Stimulated activated CD4-positive, alpha-beta T cell treated with anti-CD3 and anti-CD28 coated beads, Interleukin-1b, Interleukin-23, amount 100 ng/mL, for 48 hours (primary cell): ENCODE measurements around the gene IVL.

Experiments
- DNase-seq: peaks from one replicate; pipeline ENCODE4 v3.0.0-alpha.2; 2020

Gene IVL

GRCh38 chr1:152907686-152908601, at the start of gene IVL:
TSS of gene IVL (plus strand) at chr1:152908546. CDS start at chr1:152909798, 1,252 bp downstream.
- no peak for DNase-seq

GRCh38 chr1:152859696-152860095, 48.6 kb upstream of the IVL start, which contains the start of gene LCE7A:
TSS of gene LCE7A (plus strand) at chr1:152859996. CDS start at chr1:152860698, 702 bp downstream.
- DNase-seq = no peak

DNA sequence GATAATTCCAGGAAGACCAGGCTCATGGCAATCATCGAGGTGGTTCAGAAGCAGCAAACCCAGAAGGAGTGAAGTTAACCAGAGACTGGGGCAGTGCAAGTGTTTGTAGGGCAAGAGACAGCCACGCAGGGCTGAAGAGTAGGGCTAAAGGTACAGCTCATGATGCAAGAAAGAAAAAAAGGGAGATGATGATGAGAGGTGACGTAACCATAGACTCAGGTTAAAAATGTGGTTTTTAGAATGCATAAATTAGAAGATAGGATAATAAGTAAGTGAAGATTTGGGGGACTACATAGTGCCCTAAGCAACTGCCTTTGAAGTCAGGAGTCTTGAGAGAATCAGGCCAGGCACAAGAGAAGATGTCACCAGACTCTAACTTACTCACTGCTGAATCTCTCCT, 48.2 kb upstream of the IVL start:
- DNase-seq = no peak

DNA sequence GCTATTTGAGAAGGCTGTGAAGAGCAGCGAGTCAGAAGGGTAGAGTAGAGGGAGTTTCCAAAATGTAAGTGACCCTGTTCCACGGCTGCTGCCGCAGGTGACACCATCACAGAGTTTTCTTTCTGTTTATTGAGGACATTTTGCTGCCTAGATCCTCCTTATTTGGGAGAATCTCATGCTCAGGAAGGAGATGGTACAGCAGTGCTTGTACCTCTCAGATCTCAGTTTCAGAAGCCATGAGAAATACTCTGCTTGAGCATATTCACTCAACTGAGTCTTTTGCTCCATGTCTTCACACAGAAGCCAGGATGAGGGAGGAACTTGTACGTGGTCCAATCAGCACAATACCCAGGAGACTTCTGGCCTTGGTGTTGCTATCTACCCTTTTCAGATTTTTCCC, 47.0 kb upstream of the IVL start:
- no peak for DNase-seq

DNA sequence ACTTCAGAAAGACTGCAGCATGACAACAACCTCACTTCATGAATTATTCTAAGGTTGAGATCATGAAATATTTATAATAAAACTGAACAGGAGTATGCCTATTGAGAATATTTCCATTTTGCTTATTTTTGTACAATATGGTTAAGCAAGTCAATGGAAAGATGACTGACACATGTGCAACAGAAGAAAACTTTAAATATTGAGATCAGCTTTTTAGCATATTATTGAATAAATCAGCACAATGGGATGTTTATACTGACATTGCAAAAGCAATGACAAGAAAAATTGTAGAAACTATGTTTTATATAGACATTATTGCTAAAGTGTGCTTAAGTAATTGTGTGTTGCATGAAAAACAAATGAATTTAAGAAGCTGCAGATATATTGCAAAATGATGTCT, 43.9 kb upstream of the IVL start:
- DNase-seq = no peak

GRCh38 chr1:152866321-152866720, 42.0 kb upstream of the IVL start:
- DNase-seq = no peak

DNA sequence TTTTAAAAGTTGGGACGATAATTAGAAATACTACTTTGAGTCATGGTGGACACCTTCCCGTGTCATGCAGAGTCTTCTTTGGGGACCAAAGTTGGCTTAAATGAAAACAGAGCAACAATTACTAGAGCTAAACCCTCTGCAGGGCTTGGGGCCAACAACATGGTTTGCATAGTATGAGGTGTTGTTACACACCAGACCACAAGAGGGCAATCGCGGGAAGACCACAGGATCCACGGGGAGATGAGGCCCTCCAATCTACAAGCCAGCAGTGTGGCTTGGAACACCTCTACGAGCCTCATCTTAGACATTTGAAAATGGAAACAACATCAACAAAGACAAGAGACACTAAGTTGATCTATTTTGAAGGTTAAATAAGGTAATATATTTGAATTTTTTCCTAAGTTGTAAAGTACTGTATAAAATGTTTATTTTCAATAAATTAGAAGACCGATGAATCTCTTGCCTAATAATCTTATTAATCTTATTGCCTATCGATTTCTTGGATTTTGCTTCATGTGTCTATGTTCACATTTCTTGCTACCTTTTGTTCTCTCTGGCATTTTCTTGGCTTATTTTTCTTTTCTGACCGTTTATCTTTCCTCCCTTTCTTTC, 38.4 kb upstream of the IVL start:
- peak; percentile 58 for DNase-seq

- DNase-seq = no peak
Measured at GRCh38 chr1:152870831-152871730, 37.3 kb upstream of the IVL start.

DNA sequence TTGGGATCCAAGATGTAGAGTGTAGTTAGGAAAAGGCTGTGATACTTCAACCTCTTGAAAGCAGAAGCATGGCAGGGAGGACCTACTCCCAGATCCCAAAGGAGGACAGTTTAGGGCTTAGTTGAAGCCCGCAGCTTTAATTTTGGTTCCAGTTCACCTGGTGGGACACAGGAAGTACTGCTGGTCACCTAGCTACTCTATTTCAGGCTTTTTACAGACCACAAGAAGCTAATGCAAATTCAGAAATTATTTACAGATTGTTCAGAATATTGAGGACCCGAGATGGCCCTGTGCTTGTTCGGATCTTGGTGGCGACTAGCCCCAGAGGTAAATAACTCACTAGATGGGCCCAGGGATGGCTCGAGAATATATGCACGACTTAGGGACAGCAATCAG, 36.6 kb upstream of the IVL start:
- no peak for DNase-seq

- no peak for DNase-seq
Measured at GRCh38 chr1:152873495-152873894, 34.9 kb upstream of the IVL start.

GRCh38 chr1:152876827-152877226, 31.5 kb upstream of the IVL start:
- no peak for DNase-seq

DNA sequence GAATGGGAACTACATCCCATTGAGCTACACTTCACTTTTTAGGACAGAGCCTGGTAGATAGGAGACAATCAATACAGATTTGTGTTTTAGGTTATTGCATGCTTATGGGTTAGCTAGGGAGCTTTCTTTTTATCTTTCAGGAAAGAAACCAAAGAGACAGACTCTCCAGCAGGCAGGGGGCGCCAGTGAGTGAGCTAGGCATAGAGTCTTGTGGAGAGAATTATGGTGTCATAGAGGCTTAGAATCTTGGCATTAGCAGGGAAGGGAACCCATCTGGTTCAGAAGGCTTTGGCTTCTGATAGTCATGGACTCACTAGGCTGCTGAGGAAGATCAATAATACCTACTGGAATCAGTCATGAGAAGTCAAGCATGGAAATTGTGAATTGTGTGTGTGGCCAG, 30.3 kb upstream of the IVL start, which contains the start of gene SMCP:
Gene SMCP, plus strand, starts transcription at position 281 of the 400 bp plus-strand sequence. CDS start 6,101 bp downstream, outside the sequence.
- DNase-seq = peak; percentile 33

GRCh38 chr1:152879559-152880198, 28.7 kb upstream of the IVL start:
- no peak for DNase-seq

DNA sequence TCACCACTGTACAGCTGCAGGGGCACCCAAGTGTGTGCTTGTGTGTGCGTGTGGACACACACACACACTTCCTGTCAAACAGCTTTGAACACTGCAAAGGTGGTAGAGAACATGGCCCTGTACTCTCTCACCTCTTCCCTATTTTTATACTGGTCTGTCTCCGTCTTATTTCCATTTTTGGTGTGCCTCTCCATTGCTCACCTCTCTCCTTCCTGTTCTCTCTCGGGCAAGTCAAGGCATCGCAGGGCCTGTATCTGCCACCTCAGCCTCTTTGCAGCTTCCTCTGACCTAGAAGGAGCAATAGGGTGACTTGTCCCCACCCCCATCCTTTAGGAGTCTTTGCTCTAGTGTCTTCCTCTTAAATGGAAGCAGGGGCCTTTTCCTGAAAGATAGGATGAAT, 28.0 kb upstream of the IVL start:
- no peak for DNase-seq

- no peak for DNase-seq
Measured at GRCh38 chr1:152880907-152881306, 27.4 kb upstream of the IVL start.

DNA sequence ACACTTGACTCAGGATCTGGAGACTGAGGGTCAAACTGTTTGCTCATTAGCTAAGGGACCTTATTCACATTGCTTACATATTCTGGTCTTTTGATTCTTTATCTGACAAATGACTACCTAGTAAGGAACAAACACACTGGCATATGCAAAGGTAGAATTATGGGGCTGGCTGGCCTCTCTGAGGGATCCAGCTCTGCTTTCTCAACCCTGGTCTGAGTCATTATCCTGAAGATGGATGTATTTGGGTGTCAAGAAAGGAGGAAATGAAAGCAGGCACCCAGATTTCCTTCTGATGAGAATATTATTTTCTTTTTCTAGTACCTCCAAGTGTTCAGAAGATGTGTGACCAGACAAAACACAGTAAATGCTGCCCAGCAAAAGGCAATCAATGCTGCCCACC, 24.3 kb upstream of the IVL start:
- DNase-seq = no peak

- DNase-seq = no peak
Measured at GRCh38 chr1:152884506-152884905, 23.8 kb upstream of the IVL start.

GRCh38 chr1:152884966-152885624, 23.3 kb upstream of the IVL start:
- DNase-seq = no peak

DNA sequence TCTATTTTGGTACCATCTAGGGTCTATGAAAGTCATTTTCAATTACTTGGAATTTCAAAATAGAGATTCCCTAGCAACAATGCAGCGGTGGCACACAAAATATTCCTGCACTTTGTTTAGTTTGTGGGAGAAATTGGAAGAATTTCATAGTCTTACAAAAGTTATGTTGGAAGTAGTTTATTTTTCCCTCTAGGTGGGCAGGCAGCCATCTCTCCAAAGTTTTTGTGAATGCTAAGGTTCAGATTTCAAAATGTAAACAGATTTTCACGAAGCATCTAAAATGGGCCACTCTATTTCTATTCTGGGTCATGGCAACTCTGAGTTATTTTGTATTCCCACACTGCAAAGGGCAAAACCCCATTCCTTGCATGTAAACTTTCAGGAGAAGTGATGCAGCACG, 22.3 kb upstream of the IVL start:
- DNase-seq = no peak

DNA sequence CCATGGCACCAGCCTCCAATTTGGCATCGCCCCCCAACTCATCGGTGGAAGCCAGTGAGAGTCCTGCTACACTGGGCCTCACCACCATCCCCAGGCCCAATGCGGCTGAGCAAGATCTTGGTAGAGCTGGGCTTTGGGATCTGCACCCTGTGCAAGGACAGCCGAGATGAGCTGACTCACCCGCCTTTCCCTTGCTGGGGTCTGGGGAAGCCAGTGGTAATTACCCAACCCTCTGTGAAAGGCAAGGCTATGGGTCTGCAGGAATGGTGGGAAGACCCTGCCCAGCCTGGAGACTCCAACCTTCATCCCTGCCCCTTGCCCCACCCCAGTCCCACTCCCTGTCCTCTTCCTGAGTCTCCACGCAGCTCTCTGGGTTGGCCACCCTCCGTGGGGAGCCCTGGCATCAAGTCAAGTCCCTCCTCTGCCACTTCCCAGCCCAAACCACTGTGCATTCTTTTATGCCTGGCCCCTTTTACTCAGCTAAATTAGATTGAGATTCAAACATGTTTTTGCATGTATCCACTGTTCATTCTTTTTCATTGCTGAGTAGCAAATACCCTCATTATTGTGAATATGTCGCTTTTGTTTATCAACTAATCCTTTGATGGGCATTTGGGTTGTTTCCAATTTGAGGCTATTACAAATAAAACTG, 21.5 kb upstream of the IVL start:
- no peak for DNase-seq

- DNase-seq = no peak
Measured at GRCh38 chr1:152888126-152888525, 20.2 kb upstream of the IVL start.

- no peak for DNase-seq
Measured at GRCh38 chr1:152899027-152899426, 9.3 kb upstream of the IVL start.
